Esophagus muscularis mucosa (tissue), 4 donors: Measurements from ENCODE around the gene POU2F1. TPM values are rescaled to one million over a fixed set of nuclear protein-coding genes. Genes with fewer than 3 reads are reported as not detected.

Experiments
- DNase-seq: peaks from one replicate; pipeline ENCODE4 v3.0.0-alpha.2; 2017; ENCODE audit errors: extremely low spot score
- H3K27ac ChIP-seq, 4 donors: fragments of 200-600 bp; sonication (generic); replicated peaks in 1 of 4; 1 replicate in 3 of 4; 2 replicates in 1 of 4; pipeline ENCODE4 v1.5.1; 2016 to 2019; ENCODE audit warnings: mild to moderate bottlenecking in 1 of 4
- H3K27me3 ChIP-seq, 4 donors: fragments of 200-600 bp; sonication (generic); one replicate each; pipeline versions ENCODE4 v1.5.1 to v1.6.0; 2016 to 2019
- H3K36me3 ChIP-seq, 4 donors: fragments of 200-600 bp; sonication (generic); one replicate each; pipeline ENCODE4 v1.5.1; 2016 to 2019
- H3K4me1 ChIP-seq, 4 donors: fragments of 200-600 bp; sonication (generic); one replicate each; pipeline ENCODE4 v1.5.1; 2016 to 2019
- H3K4me3 ChIP-seq, 4 donors: fragments of 200-600 bp; sonication (generic); 1 replicate in 2 of 4; 2 replicates in 2 of 4; pipeline ENCODE4 v1.5.1; 2016 to 2019; ENCODE audit warnings: mild to moderate bottlenecking in 4 of 4, moderate library complexity in 1 of 4
- H3K9me3 ChIP-seq, 4 donors: fragments of 200-600 bp; sonication (generic); 1 replicate in 3 of 4; 2 replicates in 1 of 4; pipeline ENCODE4 v1.5.1; 2016 to 2019
- CTCF ChIP-seq, 3 experiments: fragments of 200-600 bp in 2 of 3; fragments of 450-650 bp in 1 of 3; sonication (generic) in 2 of 3; IDR thresholded peaks; one replicate each; pipeline ENCODE4 v1.5.1; 2017 to 2019; ENCODE audit warnings: antibody characterized with exemption in 3 of 3, mild to moderate bottlenecking in 2 of 3, moderate library complexity in 1 of 3
- EP300 ChIP-seq: sonication (generic); formaldehyde crosslinking; IDR thresholded peaks from one replicate; pipeline ENCODE4 v1.6.1; 2017; ENCODE audit warnings: antibody characterized with exemption
- POLR2A ChIP-seq: fragments of 450-650 bp; IDR thresholded peaks from one replicate; pipeline ENCODE4 v1.6.1; 2017; ENCODE audit warnings: antibody characterized with exemption, moderate library complexity, mild to moderate bottlenecking, low read depth
- POLR2AphosphoS5 ChIP-seq, 2 donors: sonication (generic); formaldehyde crosslinking; IDR thresholded peaks; one replicate each; pipeline ENCODE4 v1.6.1; 2017; ENCODE audit warnings: antibody characterized with exemption in 2 of 2
- WGBS: methylation state at CpG from one replicate; pipeline ENCODE4 v1.1.5; 2018; 5-methylcytosine and 5-hydroxymethylcytosine counted together
- intact Hi-C: fragments of 100-400 bp; cut with DNase I; formaldehyde crosslinking; loops from one replicate; pipeline ENCODE4 v1.15.1; 2023
- total RNA-seq, 4 donors: library from RNA; depleted of rRNA; stranded (reverse); fragments of >200 nt; gene quantifications; one replicate each; pipeline versions ENCODE4 v1.1.0 to v1.2.1, GENCODE V29; 2016

Gene POU2F1
- total RNA-seq, 4 donors from 2014 or later: 7.3 to 13.4 (median 10.4) TPM

DNA sequence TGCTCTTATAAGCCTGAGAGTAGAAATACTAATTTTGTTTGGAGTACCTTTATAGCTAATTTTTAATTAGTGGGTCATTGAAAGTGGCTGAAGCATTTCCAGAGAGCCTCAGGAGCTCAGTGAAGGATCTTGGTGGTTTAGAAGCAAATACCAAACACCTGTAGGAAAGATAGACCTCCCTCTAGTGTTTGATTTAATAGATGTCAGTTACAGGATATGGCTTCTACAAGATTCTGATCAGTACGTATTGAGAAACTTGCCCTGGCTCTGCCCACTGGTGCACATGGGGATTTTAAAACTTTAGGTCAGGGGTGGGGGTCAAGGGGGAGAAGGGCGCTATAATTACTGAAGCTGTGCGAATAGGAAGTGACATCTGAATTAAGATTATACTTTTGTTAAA is 122.2 kb downstream of the POU2F1 start:
- Histone ChIP-seq H3K36me3 (peaks cover 0 to 10% (median 0%) of the 10 kb centered on the region in 4 donors), H3K27me3 (no peaks in the 10 kb centered on the region), H3K4me1 (peaks cover 0 to 12% (median 5%) of the 10 kb centered on the region in 4 donors), H3K4me3 (no peak overlapping the region), H3K27ac (no peak overlapping the region), H3K9me3 (peaks cover 0 to 7% (median under 1%) of the 10 kb centered on the region in 4 donors)
- DNase-seq: no peak
- TF ChIP-seq EP300: no peak
- TF ChIP-seq CTCF (IDR thresholded peaks at IDR 0.05): no peak
- no peak for TF ChIP-seq POLR2A
- no peak for TF ChIP-seq POLR2AphosphoS5 (IDR thresholded peaks at IDR 0.05)
- 87% methylated on average over 3 of the region's 3 CpGs for WGBS
- intact Hi-C loops: no loop called here

DNA sequence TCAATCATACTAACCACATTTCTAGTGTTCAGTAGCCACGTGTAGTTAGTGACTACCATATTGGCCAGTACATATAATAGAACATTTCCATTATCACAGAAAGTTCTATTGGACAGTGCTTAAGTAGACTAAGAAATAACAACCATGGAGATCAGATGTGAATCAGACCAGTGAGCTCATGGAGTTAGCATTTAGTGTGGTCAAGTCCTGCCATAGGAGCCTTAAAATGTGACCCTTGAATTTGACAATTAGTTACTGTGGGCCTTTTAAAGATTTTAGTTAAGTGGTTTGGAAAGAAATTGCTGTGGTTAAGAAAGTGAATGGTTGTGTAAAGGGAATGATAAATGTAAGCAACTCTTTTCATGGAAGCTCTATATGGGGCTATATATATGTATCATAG is 123.4 kb downstream of the POU2F1 start:
- peaks cover 0 to 12% (median 5%) of the 10 kb centered on the region in 4 donors for H3K4me1 ChIP-seq
- intact Hi-C loops: no loop called here
- WGBS: 93% methylated on average over 1 of the region's 1 CpG
- DNase-seq: no peak
- H3K9me3 ChIP-seq: peaks cover 0 to under 1% (median 0%) of the 10 kb centered on the region in 4 donors
- H3K27ac ChIP-seq: no peak overlapping the region
- H3K4me3 ChIP-seq: no peak overlapping the region
- TF ChIP-seq EP300: no peak
- no peak for TF ChIP-seq POLR2AphosphoS5 (IDR thresholded peaks at IDR 0.05)
- no peak for TF ChIP-seq CTCF (IDR thresholded peaks at IDR 0.05)
- TF ChIP-seq POLR2A: no peak
- H3K36me3 ChIP-seq: peaks cover 0 to 4% (median 0%) of the 10 kb centered on the region in 4 donors
- H3K27me3 ChIP-seq: no peaks in the 10 kb centered on the region

DNA sequence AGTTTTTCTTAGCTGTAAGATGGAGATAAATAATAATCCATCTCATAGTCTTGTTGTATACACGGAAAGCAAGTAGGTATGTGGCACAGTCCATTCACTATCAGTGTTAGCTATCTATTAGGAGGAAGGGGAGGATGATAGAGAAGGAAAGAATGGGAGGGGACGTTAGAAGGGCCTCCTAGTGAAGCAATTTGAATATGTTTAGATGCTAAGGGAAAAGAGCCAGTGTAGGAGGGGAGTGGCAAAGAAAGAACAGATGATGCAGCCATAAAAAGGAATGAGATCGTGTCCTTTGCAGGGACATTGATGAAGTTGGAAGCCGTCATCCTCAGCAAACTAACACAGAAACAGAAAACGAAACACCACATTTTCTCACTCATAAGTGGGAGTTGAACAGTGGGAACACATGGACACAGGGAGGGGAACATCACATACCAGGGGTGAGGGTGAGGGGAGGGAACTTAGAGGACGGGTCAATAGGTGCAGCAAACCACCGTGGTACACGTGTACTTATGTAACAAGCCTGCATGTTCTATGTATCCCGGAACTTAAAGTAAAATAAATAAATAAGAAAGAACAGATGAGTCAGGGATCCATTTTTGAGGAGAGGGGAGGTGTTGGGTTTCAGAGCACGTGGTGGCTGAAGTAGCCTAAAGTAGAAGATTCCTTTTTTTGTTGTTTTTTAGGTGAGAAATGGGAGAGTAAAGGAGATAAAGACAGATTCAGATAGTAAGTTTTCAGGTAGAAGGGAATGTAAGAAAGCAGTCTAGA is 124.1 kb downstream of the POU2F1 start:
- Histone ChIP-seq H3K9me3 (no peaks in the 10 kb centered on the region), H3K27me3 (no peaks in the 10 kb centered on the region), H3K36me3 (peaks cover 0 to 4% (median 0%) of the 10 kb centered on the region in 4 donors), H3K27ac (no peak overlapping the region), H3K4me3 (no peak overlapping the region), H3K4me1 (peaks cover 0 to 12% (median 5%) of the 10 kb centered on the region in 4 donors)
- intact Hi-C loops: no loop called here
- DNase-seq: no peak
- WGBS: 75% methylated on average over 10 of the region's 10 CpGs
- TF ChIP-seq POLR2AphosphoS5 (IDR thresholded peaks at IDR 0.05): no peak
- no peak for TF ChIP-seq POLR2A
- no peak for TF ChIP-seq EP300
- TF ChIP-seq CTCF (IDR thresholded peaks at IDR 0.05): no peak

DNA sequence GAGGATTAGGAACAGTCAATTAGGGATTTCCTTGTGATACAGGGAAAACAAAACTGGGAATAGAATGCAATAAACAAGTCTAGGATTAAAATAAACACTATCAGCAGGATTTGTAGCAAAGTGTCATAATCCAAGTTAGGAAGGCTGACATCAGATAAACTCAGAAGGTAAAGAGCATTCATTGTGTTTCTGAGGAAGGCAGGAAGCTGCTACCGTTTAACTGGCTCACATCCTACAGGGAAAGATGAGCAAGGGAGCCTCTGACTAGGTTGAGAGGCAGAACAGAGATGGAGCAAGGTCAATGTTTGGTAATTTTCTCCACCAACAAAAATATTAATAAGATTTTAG is 124.7 kb downstream of the POU2F1 start:
- DNase-seq: no peak
- Histone ChIP-seq H3K4me1 (peaks cover 0 to 12% (median 5%) of the 10 kb centered on the region in 4 donors), H3K36me3 (peaks cover 0 to 4% (median 0%) of the 10 kb centered on the region in 4 donors), H3K27ac (no peak overlapping the region), H3K27me3 (no peaks in the 10 kb centered on the region), H3K4me3 (no peak overlapping the region), H3K9me3 (no peaks in the 10 kb centered on the region)
- TF ChIP-seq CTCF (IDR thresholded peaks at IDR 0.05) (no peak), POLR2AphosphoS5 (IDR thresholded peaks at IDR 0.05) (no peak), EP300 (no peak)
- WGBS: 34% methylated on average over 1 of the region's 1 CpG
- intact Hi-C loops: no loop called here

GRCh38 chr1:167357305-167357704 is 136.6 kb downstream of the POU2F1 start:
- Histone ChIP-seq H3K27ac (no peak overlapping the region), H3K9me3 (no peaks in the 10 kb centered on the region), H3K4me3 (no peak overlapping the region), H3K4me1 (no peaks in the 10 kb centered on the region), H3K27me3 (no peaks in the 10 kb centered on the region), H3K36me3 (no peaks in the 10 kb centered on the region)
- 96% methylated on average over 5 of the region's 6 CpGs for WGBS
- TF ChIP-seq POLR2AphosphoS5 (IDR thresholded peaks at IDR 0.05) (no peak), CTCF (IDR thresholded peaks at IDR 0.05) (no peak), EP300 (no peak), POLR2A (no peak)
- no peak for DNase-seq
- intact Hi-C loops: no loop called here
